Measurements from ENCODE around the gene APLNR. TPM values are rescaled to one million over a fixed set of nuclear protein-coding genes. Genes with fewer than 3 reads are reported as not detected.

The APLNR gene
- polyA plus RNA-seq, 3 donors = not detected

DNA sequence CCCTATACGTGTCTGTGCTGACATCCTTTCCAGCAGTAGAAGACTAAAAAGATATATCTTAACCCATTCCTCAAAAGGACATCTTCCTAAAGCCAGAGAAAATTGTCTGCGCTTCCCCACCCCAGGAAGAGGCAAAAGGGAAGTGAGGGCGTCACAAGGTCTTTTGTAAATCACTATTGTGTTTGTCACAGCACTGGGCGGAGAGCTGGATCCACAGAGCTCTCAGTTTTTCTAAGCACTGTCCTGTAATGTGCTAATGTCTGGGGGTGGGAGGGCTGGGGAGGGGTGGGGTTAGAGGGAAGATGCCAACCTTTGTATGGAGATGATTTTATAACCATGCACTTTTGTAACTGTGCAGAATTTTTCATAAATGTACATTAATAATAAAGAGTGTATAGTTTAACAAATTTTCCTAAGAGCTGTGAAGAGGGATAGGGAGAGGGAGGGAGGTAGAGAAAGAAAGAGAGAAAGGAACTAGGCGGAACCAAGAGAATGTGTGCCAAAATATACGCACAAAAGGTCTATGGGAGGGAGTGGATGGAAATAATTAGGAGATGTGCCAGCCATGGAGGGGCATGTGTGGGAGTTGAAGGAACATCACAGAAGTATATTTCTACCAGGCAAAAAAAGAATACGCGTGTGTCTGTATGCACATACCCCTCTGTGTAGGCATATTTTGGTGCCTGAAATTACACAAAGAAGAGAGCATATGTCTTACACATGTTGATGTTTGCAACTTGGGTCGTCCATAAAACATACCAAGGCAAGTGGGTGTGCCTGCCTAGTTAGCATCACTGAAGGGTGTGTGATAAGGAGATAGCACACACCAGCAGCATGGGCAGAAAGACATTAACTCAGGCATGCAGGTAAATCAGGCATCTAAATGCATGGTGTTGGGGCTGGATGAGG, 45.5 kb downstream of the APLNR start:
- intact Hi-C loops (cut with micrococcal nuclease) = no loop called here
- Histone ChIP-seq H3K9ac (ENCODE audit: insufficient read depth, low read length, poor library complexity, severe bottlenecking) (no peak overlapping the region), H2AFZ (ENCODE audit: insufficient read depth, low read depth, low read length, poor library complexity, severe bottlenecking) (no peak overlapping the region), H4K20me1 (ENCODE audit: insufficient read depth, low read length) (no peaks in the 10 kb centered on the region), H3K27ac (ENCODE audit: low read depth in 1 of 2, low read length in 2 of 2) (no peak overlapping the region), H3K27me3 (ENCODE audit: control insufficient read depth in 2 of 2, insufficient read depth in 2 of 2, low read length in 2 of 2) (peaks cover 2 to 4% of the 10 kb centered on the region in 2 donors), H3K9me3 (replicated peaks in 1 of 2; ENCODE audit: control insufficient read depth in 1 of 2, insufficient read depth in 1 of 2, low read length in 2 of 2) (no peaks in the 10 kb centered on the region), H3K36me3 (replicated peaks in 1 of 2; ENCODE audit: control insufficient read depth in 1 of 2, insufficient read depth in 2 of 2, low read length in 2 of 2) (no peaks in the 10 kb centered on the region), H3K4me1 (ENCODE audit: control insufficient read depth in 1 of 2, insufficient read depth in 2 of 2, low read length in 2 of 2) (no peaks in the 10 kb centered on the region), H3K4me3 (replicated peaks in 1 of 3; ENCODE audit: low read depth in 2 of 3, low read length in 3 of 3) (no peak overlapping the region), H3K4me2 (replicated peaks; ENCODE audit: extremely low read depth, low read length, poor library complexity, severe bottlenecking) (no peak overlapping the region), H3K79me2 (ENCODE audit: insufficient read depth, low read length) (no peaks in the 10 kb centered on the region)
- H3K4me1 Mint-ChIP-seq = no peaks in the 10 kb centered on the region
- WGBS (ENCODE audit: insufficient coverage) = 62% methylated on average over 6 of the region's 9 CpGs
- no peak for DNase-seq
- H3K27me3 Mint-ChIP-seq (ENCODE audit: low read depth in 3 of 3) = peaks cover 5 to 16% (median 8%) of the 10 kb centered on the region in 3 donors
- TF ChIP-seq, protein P1, sequence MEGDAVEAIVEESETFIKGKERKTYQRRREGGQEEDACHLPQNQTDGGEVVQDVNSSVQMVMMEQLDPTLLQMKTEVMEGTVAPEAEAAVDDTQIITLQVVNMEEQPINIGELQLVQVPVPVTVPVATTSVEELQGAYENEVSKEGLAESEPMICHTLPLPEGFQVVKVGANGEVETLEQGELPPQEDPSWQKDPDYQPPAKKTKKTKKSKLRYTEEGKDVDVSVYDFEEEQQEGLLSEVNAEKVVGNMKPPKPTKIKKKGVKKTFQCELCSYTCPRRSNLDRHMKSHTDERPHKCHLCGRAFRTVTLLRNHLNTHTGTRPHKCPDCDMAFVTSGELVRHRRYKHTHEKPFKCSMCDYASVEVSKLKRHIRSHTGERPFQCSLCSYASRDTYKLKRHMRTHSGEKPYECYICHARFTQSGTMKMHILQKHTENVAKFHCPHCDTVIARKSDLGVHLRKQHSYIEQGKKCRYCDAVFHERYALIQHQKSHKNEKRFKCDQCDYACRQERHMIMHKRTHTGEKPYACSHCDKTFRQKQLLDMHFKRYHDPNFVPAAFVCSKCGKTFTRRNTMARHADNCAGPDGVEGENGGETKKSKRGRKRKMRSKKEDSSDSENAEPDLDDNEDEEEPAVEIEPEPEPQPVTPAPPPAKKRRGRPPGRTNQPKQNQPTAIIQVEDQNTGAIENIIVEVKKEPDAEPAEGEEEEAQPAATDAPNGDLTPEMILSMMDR (IDR thresholded peaks at IDR 0.05) = no peak
- peaks cover 0 to 5% (median 2%) of the 10 kb centered on the region in 7 donors for H3K9me3 Mint-ChIP-seq
- H3K36me3 Mint-ChIP-seq = no peaks in the 10 kb centered on the region
- no peak overlapping the region for H3K4me3 Mint-ChIP-seq
- no peak overlapping the region for H3K27ac Mint-ChIP-seq

DNA sequence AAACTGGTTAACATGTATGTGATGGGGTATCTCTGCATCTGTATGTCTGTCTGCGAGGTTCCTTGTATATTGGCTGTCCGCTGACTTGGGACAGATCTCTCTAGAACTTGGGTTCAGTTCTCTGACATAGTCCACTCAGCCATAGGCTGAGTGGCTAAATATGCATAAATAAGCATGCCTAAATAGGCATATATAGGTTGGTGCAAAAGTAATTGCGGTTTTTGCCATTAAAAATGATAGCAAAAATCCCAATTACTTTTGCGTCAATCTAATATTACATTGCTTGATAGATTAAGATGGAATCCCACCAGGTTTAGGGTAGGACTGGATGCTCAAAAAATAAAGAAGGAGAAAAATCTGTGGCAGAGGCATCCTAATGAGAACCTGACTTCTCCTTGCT, 46.5 kb downstream of the APLNR start:
- Histone ChIP-seq H4K20me1 (ENCODE audit: insufficient read depth, low read length) (no peaks in the 10 kb centered on the region), H3K4me3 (replicated peaks in 1 of 3; ENCODE audit: low read depth in 2 of 3, low read length in 3 of 3) (no peak overlapping the region), H3K79me2 (ENCODE audit: insufficient read depth, low read length) (no peaks in the 10 kb centered on the region), H3K27ac (ENCODE audit: low read depth in 1 of 2, low read length in 2 of 2) (no peak overlapping the region), H2AFZ (ENCODE audit: insufficient read depth, low read depth, low read length, poor library complexity, severe bottlenecking) (no peak overlapping the region), H3K36me3 (replicated peaks in 1 of 2; ENCODE audit: control insufficient read depth in 1 of 2, insufficient read depth in 2 of 2, low read length in 2 of 2) (no peaks in the 10 kb centered on the region), H3K4me1 (ENCODE audit: control insufficient read depth in 1 of 2, insufficient read depth in 2 of 2, low read length in 2 of 2) (no peaks in the 10 kb centered on the region), H3K9ac (ENCODE audit: insufficient read depth, low read length, poor library complexity, severe bottlenecking) (no peak overlapping the region), H3K4me2 (replicated peaks; ENCODE audit: extremely low read depth, low read length, poor library complexity, severe bottlenecking) (no peak overlapping the region), H3K27me3 (ENCODE audit: control insufficient read depth in 2 of 2, insufficient read depth in 2 of 2, low read length in 2 of 2) (peaks cover 2 to 4% of the 10 kb centered on the region in 2 donors), H3K9me3 (replicated peaks in 1 of 2; ENCODE audit: control insufficient read depth in 1 of 2, insufficient read depth in 1 of 2, low read length in 2 of 2) (no peaks in the 10 kb centered on the region)
- no peak overlapping the region for H3K4me3 Mint-ChIP-seq
- H3K36me3 Mint-ChIP-seq = no peaks in the 10 kb centered on the region
- peaks cover 5 to 11% (median 8%) of the 10 kb centered on the region in 3 donors for H3K27me3 Mint-ChIP-seq (ENCODE audit: low read depth in 3 of 3)
- DNase-seq = no peak
- no peak overlapping the region for H3K27ac Mint-ChIP-seq
- 100% methylated on average over 2 of the region's 4 CpGs for WGBS (ENCODE audit: insufficient coverage)
- TF ChIP-seq, protein P1 (IDR thresholded peaks at IDR 0.05) = no peak
- no peaks in the 10 kb centered on the region for H3K4me1 Mint-ChIP-seq
- intact Hi-C loops (cut with micrococcal nuclease) = no loop called here
- peaks cover 0 to 5% (median 2%) of the 10 kb centered on the region in 7 donors for H3K9me3 Mint-ChIP-seq

Other genes starting within 250 kb of the APLNR start
- not detected for gene OR5AK2, start 248.3 kb downstream of the APLNR start, polyA plus RNA-seq
- not detected for gene LRRC55, start 55.3 kb downstream of the APLNR start, polyA plus RNA-seq
- gene TNKS1BP1, start 87.7 kb upstream of the APLNR start, polyA plus RNA-seq = 1 to 10 TPM in 1 of 3 donors, under 1 TPM in 2; 0.29 to 1.2 (median 0.50) TPM
- 10 to 100 TPM in 2 of 3 donors, 1 to 10 TPM in 1; 9.8 to 34.7 (median 14.7) TPM for gene SSRP1, start 98.6 kb upstream of the APLNR start, polyA plus RNA-seq
- not detected for gene P2RX3, start 101.1 kb upstream of the APLNR start, polyA plus RNA-seq
- gene PRG3, start 143.9 kb upstream of the APLNR start, polyA plus RNA-seq = not detected
- gene PRG2, start 153.4 kb upstream of the APLNR start, polyA plus RNA-seq = 1 to 10 TPM in 1 of 3 donors, not detected in 2; 1.1 TPM
- gene SLC43A3, start 189.9 kb upstream of the APLNR start, polyA plus RNA-seq = 100 to 1,000 TPM in 2 of 3 donors, 10 to 100 TPM in 1; 82.4 to 116 (median 109) TPM
- gene RTN4RL2, start 223.3 kb upstream of the APLNR start, polyA plus RNA-seq = under 1 TPM; 0.40 to 0.53 (median 0.44) TPM